ENCODE data around the gene HOXB7. TPM values are rescaled to one million over a fixed set of nuclear protein-coding genes. Genes with fewer than 3 reads are reported as not detected.
A peak's percentile ranks its signal among the peaks of the same experiment; 100 is the strongest.

HOXB7 gene
- total and polyA plus RNA-seq, 2 of the 13 experiments (the other 11 are each of a cell fraction or from before 2014, with no cell fraction given) = 0.04 TPM; not detected in 1

GRCh38 chr17:48634493-48635208 lies 23.8 kb upstream of the HOXB7 start:
- WGBS (ENCODE audit: low lambda C conversion rate) = 35% methylated on average over 20 of the region's 20 CpGs
- in situ Hi-C loops (cut with HindIII; ENCODE audit: extremely low pct_ligation_motif_present, low pct_unique_long_range_greater_than_20kb) = no loop called here
- POLR2A ChIA-PET = no interaction called here
- intact Hi-C loops (cut with micrococcal nuclease; ENCODE audit: unreplicated experiment) = no loop called here
- H3K4me1 ChIP-seq (ENCODE audit: insufficient read depth, low read length) = 0 out of 2 replicates have a peak, but pooled peaks cover 4% of the 10 kb centered on the region
- peaks cover 24 to 96% of the 10 kb centered on the region in 2 experiments for H3K27me3 ChIP-seq (ENCODE audit: control insufficient read depth in 1 of 2, insufficient read depth in 2 of 2, low read length in 2 of 2)
- TF ChIP-seq ZNF598 (CRISPR knock-in tag; IDR thresholded peaks at IDR 0.05; ENCODE audit: borderline replicate concordance) = no peak
- 0 out of 2 replicates have a peak, but pooled peaks have one; percentile 57 for TF ChIP-seq CBX2 (IDR thresholded peaks at IDR 0.05; ENCODE audit: low read depth, low read length)
- no peak for TF ChIP-seq CBX2 (CRISPR knock-in tag; IDR thresholded peaks at IDR 0.05; ENCODE audit: low read depth)
- peak; percentile 86 for TF ChIP-seq EZH2 (conservative IDR thresholded peaks at IDR 0.05; ENCODE audit: low read depth, low read length)
- TF ChIP-seq ZFP36 (IDR thresholded peaks at IDR 0.05; ENCODE audit: borderline replicate concordance, low read depth, low read length, partially characterized antibody) = peak; percentile 32
- CTCF ChIA-PET (ENCODE audit: low intra/inter-chr PET ratio, low total read pairs) = no interaction called here
- DNase-seq (ENCODE audit: low spot score) = no peak
- H4K20me1 ChIP-seq (ENCODE audit: insufficient read depth, low read length) = no peaks in the 10 kb centered on the region
- H3K27ac ChIP-seq (ENCODE audit: extremely low read length, insufficient read depth, low read length) = no peak overlapping the region
- no peak overlapping the region for H3K4me2 ChIP-seq (ENCODE audit: low read depth, low read length)
- H3K79me2 ChIP-seq (ENCODE audit: insufficient read depth, low read length) = no peaks in the 10 kb centered on the region
- no peak overlapping the region for H3K4me3 ChIP-seq (replicated peaks in 1 of 3; ENCODE audit: insufficient read depth in 1 of 3, low read depth in 2 of 3, low read length in 3 of 3)
- H2AFZ ChIP-seq (ENCODE audit: low read length) = no peak overlapping the region
- H3K9me3 ChIP-seq (ENCODE audit: low read length) = no peaks in the 10 kb centered on the region
- H3K9ac ChIP-seq (ENCODE audit: insufficient read depth, low read depth, low read length) = no peak overlapping the region
- BruUV-seq (replicated peaks) = no TSS peak
- H3K36me3 ChIP-seq (replicated peaks in 1 of 2; ENCODE audit: control insufficient read depth in 1 of 2, insufficient read depth in 2 of 2, low read length in 2 of 2) = no peaks in the 10 kb centered on the region
- no peak for ATAC-seq
- no peak for FAIRE-seq

GRCh38 chr17:48633266-48633677 lies 22.5 kb upstream of the HOXB7 start:
- Histone ChIP-seq H3K27me3 (ENCODE audit: control insufficient read depth in 1 of 2, insufficient read depth in 2 of 2, low read length in 2 of 2) (peaks cover 26 to 97% of the 10 kb centered on the region in 2 experiments), H3K36me3 (replicated peaks in 1 of 2; ENCODE audit: control insufficient read depth in 1 of 2, insufficient read depth in 2 of 2, low read length in 2 of 2) (no peaks in the 10 kb centered on the region), H3K4me1 (ENCODE audit: insufficient read depth, low read length) (0 out of 2 replicates have a peak, but pooled peaks cover 4% of the 10 kb centered on the region), H4K20me1 (ENCODE audit: insufficient read depth, low read length) (no peaks in the 10 kb centered on the region), H2AFZ (ENCODE audit: low read length) (no peak overlapping the region), H3K4me2 (ENCODE audit: low read depth, low read length) (no peak overlapping the region), H3K27ac (ENCODE audit: extremely low read length, insufficient read depth, low read length) (no peak overlapping the region), H3K79me2 (ENCODE audit: insufficient read depth, low read length) (no peaks in the 10 kb centered on the region), H3K9me3 (ENCODE audit: low read length) (no peaks in the 10 kb centered on the region), H3K4me3 (replicated peaks in 1 of 3; ENCODE audit: insufficient read depth in 1 of 3, low read depth in 2 of 3, low read length in 3 of 3) (no peak overlapping the region), H3K9ac (ENCODE audit: insufficient read depth, low read depth, low read length) (no peak overlapping the region)
- intact Hi-C loops (cut with micrococcal nuclease; ENCODE audit: unreplicated experiment) (no loop called here), in situ Hi-C loops (cut with HindIII; ENCODE audit: extremely low pct_ligation_motif_present, low pct_unique_long_range_greater_than_20kb) (no loop called here)
- CTCF ChIA-PET (ENCODE audit: low intra/inter-chr PET ratio, low total read pairs) = no interaction called here
- BruUV-seq (replicated peaks) = no TSS peak
- no peak for DNase-seq (ENCODE audit: low spot score)
- no peak for FAIRE-seq
- POLR2A ChIA-PET = no interaction called here
- ATAC-seq = no peak
- 52% methylated on average over 34 of the region's 35 CpGs for WGBS (ENCODE audit: low lambda C conversion rate)
- TF ChIP-seq ZNF431 (CRISPR knock-in tag; IDR thresholded peaks at IDR 0.05; ENCODE audit: borderline replicate concordance, low read depth) (no peak), ISX (CRISPR knock-in tag; conservative IDR thresholded peaks at IDR 0.05) (no peak), HOMEZ (CRISPR knock-in tag; IDR thresholded peaks at IDR 0.05; ENCODE audit: low read depth) (no peak), ESRRA (CRISPR knock-in tag; IDR thresholded peaks at IDR 0.05; ENCODE audit: low read depth) (no peak), GATAD2A (CRISPR knock-in tag; IDR thresholded peaks at IDR 0.05) (no peak), FOXJ3 (CRISPR knock-in tag; IDR thresholded peaks at IDR 0.05; ENCODE audit: borderline replicate concordance) (no peak), SP4 (CRISPR knock-in tag; IDR thresholded peaks at IDR 0.05) (no peak), ZNF263 (CRISPR knock-in tag; IDR thresholded peaks at IDR 0.05) (no peak), TFDP1 (CRISPR knock-in tag; IDR thresholded peaks at IDR 0.05; ENCODE audit: borderline replicate concordance) (no peak), BRF2 (CRISPR knock-in tag; IDR thresholded peaks at IDR 0.05) (no peak), NCOA1 (CRISPR knock-in tag; IDR thresholded peaks at IDR 0.05) (no peak)

Measured in HepG2 (cell line).